T1000 (cell line): Measurements from ENCODE around the gene TRAM1L1.

Source experiments
- DNase-seq: peaks from one replicate; lab custom pipeline; 2025; ENCODE audit warnings: mixed read lengths; lab: John Stamatoyannopoulos, UW

The TRAM1L1 gene

DNA sequence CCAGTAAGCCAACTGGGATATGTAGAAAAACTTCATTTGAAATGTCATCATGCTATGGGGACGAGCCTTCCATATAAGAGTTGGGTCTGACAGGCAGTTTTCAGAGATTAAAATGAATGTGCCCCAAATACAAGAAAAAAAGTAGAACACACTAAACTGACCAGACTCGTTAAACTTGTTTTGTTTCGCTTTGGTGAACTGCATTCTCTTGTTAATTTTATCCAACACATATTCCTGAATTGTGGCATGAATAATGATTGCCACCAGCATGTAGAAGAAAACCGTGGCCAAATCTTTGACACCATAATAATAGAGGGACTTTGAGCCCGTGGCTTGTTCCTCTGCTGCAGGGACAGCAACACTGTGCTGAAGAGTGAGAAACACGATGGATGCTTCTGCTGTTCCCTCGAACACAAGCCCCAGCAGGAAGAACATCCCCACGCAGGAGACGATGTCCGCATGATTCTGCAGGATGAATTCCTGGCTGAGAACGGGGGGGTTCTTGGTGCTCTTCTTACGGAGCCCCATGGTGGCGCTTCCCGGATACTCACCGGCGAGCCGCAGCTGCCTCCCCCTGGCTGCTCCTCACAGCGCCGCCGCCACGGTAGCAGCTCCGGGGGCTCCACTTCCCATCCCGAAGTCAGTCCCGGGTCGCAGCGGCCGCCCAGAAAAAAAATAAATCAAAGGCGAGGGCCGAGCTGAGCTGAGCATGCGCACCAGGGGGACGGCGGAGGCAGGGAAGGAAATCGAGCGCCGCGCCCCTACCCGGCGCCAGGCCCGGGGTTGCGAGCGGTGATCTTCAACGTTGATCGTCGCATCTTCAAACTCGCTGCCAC, at the start of gene TRAM1L1:
TRAM1L1 (minus strand) TSS at position 711 of the 836 bp plus-strand sequence; CDS start at position 528, 183 bp downstream.
- peak; percentile 85 for DNase-seq

DNA sequence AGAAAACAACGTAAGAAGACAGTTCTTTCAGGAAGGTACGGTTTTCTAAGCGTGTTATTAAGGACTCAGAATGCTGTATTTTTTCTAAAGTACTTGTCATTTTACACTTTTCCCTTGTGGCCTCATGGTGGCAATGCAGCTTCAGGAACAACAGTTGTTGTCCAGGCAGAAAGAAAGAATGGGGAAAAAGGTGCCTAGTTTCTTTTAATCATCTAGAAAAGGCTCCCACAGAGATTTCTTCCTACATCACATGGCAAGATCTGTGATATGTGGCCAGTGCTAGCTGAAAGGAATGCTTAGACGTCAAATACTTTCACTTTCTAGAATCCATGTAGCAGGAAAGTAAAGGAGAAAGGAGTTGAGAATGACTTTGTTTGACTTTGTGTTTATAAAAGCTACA, 49.0 kb upstream of the TRAM1L1 start:
- peak; percentile 13 for DNase-seq

DNA sequence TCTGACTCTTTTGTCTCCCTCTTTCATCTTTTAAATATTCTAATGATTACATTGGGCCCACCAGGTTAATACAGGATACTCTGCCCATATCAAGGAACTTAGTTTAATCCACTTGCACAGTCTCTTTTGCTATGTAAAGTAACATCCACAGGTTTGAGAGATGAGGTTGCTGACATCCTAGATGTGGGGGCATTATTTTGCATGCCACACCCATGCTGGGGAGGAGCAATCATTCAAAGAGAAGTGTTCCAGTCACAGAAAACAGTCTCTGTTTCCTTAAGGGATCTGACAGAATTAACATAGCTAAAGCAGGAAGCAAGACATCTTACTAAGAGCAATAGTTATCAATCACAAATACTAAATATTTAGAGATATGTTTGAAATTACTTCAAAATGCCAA, 11.5 kb upstream of the TRAM1L1 start:
- no peak for DNase-seq

DNA sequence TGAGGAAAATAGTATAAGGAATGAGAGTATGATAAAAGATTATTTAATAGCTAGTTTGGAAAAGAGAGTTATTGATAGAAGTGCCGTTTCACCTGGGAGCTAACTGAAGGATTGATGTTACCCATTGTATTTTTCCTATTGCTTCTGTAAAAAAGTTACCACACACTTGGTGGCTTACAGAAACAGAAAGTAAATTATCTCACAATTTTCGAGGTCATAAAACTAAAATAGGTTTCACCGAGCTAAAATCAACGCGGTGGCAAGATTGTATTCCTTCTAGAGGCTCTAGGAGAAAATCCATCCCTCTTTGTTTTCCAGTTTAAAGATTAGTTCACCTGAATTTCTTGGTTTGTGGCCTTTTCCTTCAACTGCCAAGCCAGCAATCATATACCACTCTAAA, 11.1 kb upstream of the TRAM1L1 start:
- DNase-seq, result no peak

DNA sequence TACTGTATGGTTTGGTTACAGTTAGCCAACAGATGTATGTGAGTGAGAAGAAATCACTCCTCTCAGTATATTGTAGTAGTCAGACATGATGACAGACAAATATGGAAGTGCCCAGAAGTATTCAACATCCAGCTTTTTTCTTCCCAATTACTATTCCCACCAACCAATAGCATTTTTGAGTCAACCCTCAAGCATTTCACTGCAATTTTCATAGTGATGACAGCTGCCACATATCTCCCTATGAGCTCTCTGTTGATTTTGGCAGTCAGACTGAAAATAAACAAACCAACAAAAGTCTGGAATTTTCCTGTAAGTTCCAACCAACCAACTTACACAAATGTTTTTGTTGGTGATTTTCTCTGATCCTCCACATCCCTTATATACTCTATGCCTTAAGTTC, 8.2 kb upstream of the TRAM1L1 start:
- no peak for DNase-seq

DNA sequence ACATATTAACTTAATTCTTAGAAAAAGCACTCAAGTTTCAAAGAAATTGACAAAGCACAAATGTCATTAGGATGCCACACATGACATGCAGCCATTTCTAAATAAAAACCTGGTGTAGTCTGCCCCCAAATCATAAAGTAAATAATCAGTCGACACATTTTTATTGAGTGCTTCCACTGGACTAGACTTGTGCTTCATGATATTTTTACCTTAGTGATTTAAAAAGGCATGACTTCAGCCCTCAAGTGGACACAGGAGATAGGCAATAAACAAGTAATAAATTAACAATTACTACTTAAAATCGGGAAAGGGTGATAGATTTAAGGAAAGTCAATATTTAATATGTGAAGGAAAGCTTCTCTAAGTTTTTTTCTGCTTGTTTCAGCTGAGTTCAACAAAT, 7.6 kb downstream of the TRAM1L1 start:
- no peak for DNase-seq

DNA sequence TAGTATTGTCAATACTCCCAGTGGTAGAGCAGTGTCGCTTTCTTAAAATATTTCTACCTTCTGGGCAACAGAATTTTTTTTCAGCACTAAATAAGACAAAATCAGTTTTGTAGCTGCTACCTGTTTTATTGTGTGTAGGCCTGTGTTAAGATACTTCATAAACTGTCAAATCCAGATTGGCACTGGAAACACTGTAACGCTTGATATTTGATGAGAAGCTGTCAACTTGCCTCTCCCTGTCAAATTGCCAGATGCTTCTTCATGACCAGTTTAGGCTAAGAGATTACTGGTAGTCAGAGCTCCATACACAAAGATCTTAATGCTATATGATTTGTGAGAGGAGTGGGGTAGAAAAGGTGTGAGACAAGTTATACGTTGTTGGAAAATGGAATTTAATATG, 17.3 kb downstream of the TRAM1L1 start:
- DNase-seq, result no peak

DNA sequence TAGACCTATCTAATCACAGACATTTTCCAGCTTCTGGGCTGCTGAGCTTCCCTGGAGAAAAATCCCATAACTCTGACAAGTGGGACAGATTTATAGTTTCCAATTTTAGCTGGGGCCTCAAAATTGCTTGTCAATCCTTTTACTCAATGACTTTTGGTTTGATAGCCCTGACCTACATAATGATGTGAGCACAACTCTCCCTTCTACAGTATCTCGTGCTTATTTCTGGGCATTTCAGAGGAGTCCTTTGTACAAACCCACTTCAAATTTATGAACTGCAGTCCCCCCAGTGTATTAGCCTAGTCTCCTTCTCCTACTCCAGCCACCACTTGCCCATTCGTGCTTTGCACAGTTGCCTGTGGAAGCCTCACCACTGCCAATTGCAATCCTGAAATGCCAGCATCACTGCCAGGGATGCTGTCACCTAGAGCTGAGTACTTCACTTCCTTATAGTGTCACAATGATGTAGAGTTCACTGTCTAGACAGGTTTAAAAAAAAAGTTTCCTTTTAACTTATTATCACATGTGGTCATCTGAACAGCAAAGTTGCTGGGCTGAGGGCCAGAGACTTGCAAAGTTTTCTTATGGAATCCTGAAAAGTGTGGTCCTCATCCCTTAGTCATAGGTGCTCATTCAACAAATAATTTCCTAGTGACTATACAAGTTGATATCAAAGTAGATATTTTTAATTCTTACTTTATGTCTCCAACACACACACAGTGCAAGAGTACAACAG, 21.2 kb downstream of the TRAM1L1 start:
- DNase-seq, result no peak

DNA sequence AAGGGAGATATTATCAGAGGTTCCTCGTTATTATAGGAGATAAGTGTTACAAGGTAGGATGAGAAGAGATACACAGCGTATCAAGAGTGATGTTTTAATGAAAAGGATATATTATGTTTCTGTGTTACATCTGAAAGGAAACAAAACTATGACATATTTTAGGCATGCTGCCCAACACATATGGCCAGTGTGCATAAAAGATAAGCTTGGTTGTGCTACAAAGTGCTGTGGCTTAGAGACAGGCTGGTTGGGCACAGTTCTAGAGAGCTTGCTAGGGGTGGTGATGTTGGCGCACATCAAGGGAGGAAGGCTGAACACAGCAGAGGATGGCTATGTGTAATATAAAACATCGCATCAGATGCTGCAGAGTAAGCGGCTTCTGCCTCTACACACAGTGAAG, 42.4 kb downstream of the TRAM1L1 start:
- no peak for DNase-seq
